ENCODE data around the gene ENDOD1.
"Not testable (repeated sequence)": the region's sequence is repeated elsewhere in the genome, so short reads cannot be mapped to it uniquely, and the experiment has no call there.

ENDOD1 gene

GRCh38 chr11:95104121-95104830 lies 14.6 kb downstream of the ENDOD1 start:
- DNase-seq = no peak

GRCh38 chr11:95104856-95105255 lies 15.2 kb downstream of the ENDOD1 start:
- no peak for DNase-seq

- peak; percentile 45 for DNase-seq
Observed at GRCh38 chr11:95108159-95108611, 18.5 kb downstream of the ENDOD1 start.

- no peak for DNase-seq
Observed at GRCh38 chr11:95108671-95109551, 19.3 kb downstream of the ENDOD1 start.

- not testable (repeated sequence) for DNase-seq
Observed at GRCh38 chr11:95111471-95111870, 21.8 kb downstream of the ENDOD1 start.

- no peak for DNase-seq
Observed at GRCh38 chr11:95111923-95112540, 22.4 kb downstream of the ENDOD1 start.

- DNase-seq = no peak
Observed at GRCh38 chr11:95115597-95115996, 26.0 kb downstream of the ENDOD1 start.

GRCh38 chr11:95119361-95120060 lies 29.9 kb downstream of the ENDOD1 start:
- no peak for DNase-seq

- no peak for DNase-seq
Observed at GRCh38 chr11:95121698-95122097, 32.1 kb downstream of the ENDOD1 start.

GRCh38 chr11:95123556-95123955 lies 33.9 kb downstream of the ENDOD1 start:
- DNase-seq = no peak

GRCh38 chr11:95128602-95129001 lies 39.0 kb downstream of the ENDOD1 start:
- no peak for DNase-seq

GRCh38 chr11:95132956-95133355 lies 43.3 kb downstream of the ENDOD1 start:
- no peak for DNase-seq

- DNase-seq = no peak
Observed at GRCh38 chr11:95134491-95134890, 44.8 kb downstream of the ENDOD1 start.

GRCh38 chr11:95135155-95135554 lies 45.5 kb downstream of the ENDOD1 start:
- DNase-seq = no peak

- DNase-seq = no peak
Observed at GRCh38 chr11:95135880-95136279, 46.2 kb downstream of the ENDOD1 start.

GRCh38 chr11:95136747-95137146 lies 47.1 kb downstream of the ENDOD1 start:
- DNase-seq = not testable (repeated sequence)

- no peak for DNase-seq
Observed at GRCh38 chr11:95137299-95137698, 47.7 kb downstream of the ENDOD1 start.

GRCh38 chr11:95138448-95138847 lies 48.8 kb downstream of the ENDOD1 start:
- DNase-seq = no peak

- no peak for DNase-seq
Observed at GRCh38 chr11:95140397-95141033, 50.9 kb downstream of the ENDOD1 start.

- DNase-seq = no peak
Observed at GRCh38 chr11:95142431-95142830, 52.8 kb downstream of the ENDOD1 start.

GRCh38 chr11:95143106-95143681 lies 53.5 kb downstream of the ENDOD1 start:
- DNase-seq = no peak

All from left hindlimb (tissue), 1 donor.